Thymus (tissue), 11 donors: Measurements from ENCODE around the gene HCRTR1. TPM values are rescaled to one million over a fixed set of nuclear protein-coding genes. Genes with fewer than 3 reads are reported as not detected.

Experiments used
- DNase-seq, 9 donors: peaks; one replicate each; pipeline ENCODE4 v3.0.0-alpha.2; 2013; ENCODE audit warnings: low spot score in 9 of 9, low read depth in 6 of 9, missing footprints in 1 of 9
- H3K27ac ChIP-seq, 2 donors: one replicate each; pipeline ENCODE4 v1.5.1; 2013; ENCODE audit warnings: control low read depth in 1 of 2, low read depth in 1 of 2, low read length in 1 of 2, mild to moderate bottlenecking in 1 of 2, moderate library complexity in 1 of 2
- H3K27me3 ChIP-seq, 2 donors: one replicate each; pipeline ENCODE4 v1.5.1; 2013; ENCODE audit warnings: low read length in 1 of 2; ENCODE audit not compliant: control insufficient read depth in 2 of 2, insufficient read depth in 1 of 2
- H3K36me3 ChIP-seq, 2 donors: one replicate each; pipeline ENCODE4 v1.5.1; 2013; ENCODE audit warnings: low read length in 1 of 2, mild to moderate bottlenecking in 1 of 2, moderate library complexity in 1 of 2; ENCODE audit not compliant: control insufficient read depth in 2 of 2, insufficient read depth in 2 of 2
- H3K4me1 ChIP-seq, 2 donors: one replicate each; pipeline ENCODE4 v1.5.1; 2013; ENCODE audit warnings: low read length in 2 of 2; ENCODE audit not compliant: control insufficient read depth in 2 of 2, insufficient read depth in 2 of 2
- H3K4me3 ChIP-seq, 2 donors: one replicate each; pipeline ENCODE4 v1.5.1; 2013; ENCODE audit warnings: low read length in 2 of 2, control low read depth in 1 of 2, mild to moderate bottlenecking in 1 of 2
- H3K9me3 ChIP-seq, 2 donors: one replicate each; pipeline ENCODE4 v1.5.1; 2013; ENCODE audit warnings: low read length in 1 of 2, mild to moderate bottlenecking in 1 of 2; ENCODE audit not compliant: control insufficient read depth in 2 of 2, insufficient read depth in 1 of 2
- WGBS: extraction: QIAGEN DNeasy Blood & Tissue Kit; methylation state at CpG from one replicate; pipeline ENCODE4 v1.1.7; 2013; 5-methylcytosine and 5-hydroxymethylcytosine counted together
- polyA plus RNA-seq: library from polyadenylated mRNA; stranded (reverse); fragments of 200-250 nt; gene quantifications from one replicate; pipeline ENCODE4 v1.2.3, GENCODE V29; 2013
- total RNA-seq: library from RNA; stranded (reverse); fragments of 120-200 nt; gene quantifications from one replicate; pipeline ENCODE4 v1.2.4, GENCODE V29; 2013
- donor health status: healthy.

HCRTR1 gene
- total and polyA plus RNA-seq, 2 donors, result 0.02 TPM; not detected in 1

GRCh38 chr1:31660871-31661455 is 43.5 kb downstream of the HCRTR1 start:
- Histone ChIP-seq H3K36me3 (no peaks in the 10 kb centered on the region), H3K27ac (no peak overlapping the region), H3K27me3 (peaks cover 0 to 11% of the 10 kb centered on the region in 2 donors), H3K9me3 (no peaks in the 10 kb centered on the region), H3K4me3 (no peak overlapping the region), H3K4me1 (peaks cover 0 to 6% of the 10 kb centered on the region in 2 donors)
- WGBS, result 98% methylated on average over 4 of the region's 4 CpGs
- no peak for DNase-seq

- WGBS, result 97% methylated on average over 6 of the region's 6 CpGs
- Histone ChIP-seq H3K27ac (no peak overlapping the region), H3K9me3 (no peaks in the 10 kb centered on the region), H3K27me3 (peaks cover 0 to 9% of the 10 kb centered on the region in 2 donors), H3K36me3 (no peaks in the 10 kb centered on the region), H3K4me3 (no peak overlapping the region), H3K4me1 (peaks cover 0 to 11% of the 10 kb centered on the region in 2 donors)
- DNase-seq, result no peak
These were observed 44.4 kb downstream of the HCRTR1 start for GRCh38 chr1:31661856-31662255.

- 96% methylated on average over 12 of the region's 12 CpGs for WGBS
- Histone ChIP-seq H3K27me3 (peaks cover 0 to 5% of the 10 kb centered on the region in 2 donors), H3K9me3 (no peaks in the 10 kb centered on the region), H3K4me3 (no peak overlapping the region), H3K4me1 (peaks cover 0 to 15% of the 10 kb centered on the region in 2 donors), H3K36me3 (no peaks in the 10 kb centered on the region), H3K27ac (no peak overlapping the region)
- DNase-seq, result no peak
These were observed 45.0 kb downstream of the HCRTR1 start for GRCh38 chr1:31662463-31662862.

GRCh38 chr1:31663622-31664452 is 46.3 kb downstream of the HCRTR1 start:
- DNase-seq, result peak in 4 of 9 donors; percentile 34 to 50 (median 49)
- H3K36me3 ChIP-seq, result no peaks in the 10 kb centered on the region
- H3K4me3 ChIP-seq, result no peak overlapping the region
- no peaks in the 10 kb centered on the region for H3K9me3 ChIP-seq
- H3K27ac ChIP-seq, result no peak overlapping the region
- peaks cover 0 to 23% of the 10 kb centered on the region in 2 donors for H3K4me1 ChIP-seq
- H3K27me3 ChIP-seq, result peaks cover 0 to 9% of the 10 kb centered on the region in 2 donors
- 45% methylated on average over 9 of the region's 9 CpGs for WGBS

- Histone ChIP-seq H3K4me3 (no peak overlapping the region), H3K27me3 (peaks cover 0 to 10% of the 10 kb centered on the region in 2 donors), H3K4me1 (peaks cover 0 to 25% of the 10 kb centered on the region in 2 donors), H3K27ac (no peak overlapping the region), H3K36me3 (no peaks in the 10 kb centered on the region), H3K9me3 (no peaks in the 10 kb centered on the region)
- DNase-seq, result no peak
- 95% methylated on average over 9 of the region's 9 CpGs for WGBS
These were observed 47.0 kb downstream of the HCRTR1 start for GRCh38 chr1:31664528-31664927.

GRCh38 chr1:31665234-31665878 is 47.9 kb downstream of the HCRTR1 start:
- no peak for DNase-seq
- Histone ChIP-seq H3K9me3 (no peaks in the 10 kb centered on the region), H3K4me3 (no peak overlapping the region), H3K27ac (no peak overlapping the region), H3K27me3 (peaks cover 0 to 18% of the 10 kb centered on the region in 2 donors), H3K4me1 (peaks cover 3 to 33% of the 10 kb centered on the region in 2 donors), H3K36me3 (no peaks in the 10 kb centered on the region)
- WGBS, result 92% methylated on average over 7 of the region's 7 CpGs

- Histone ChIP-seq H3K9me3 (no peaks in the 10 kb centered on the region), H3K27ac (peak overlapping the region in 1 of 2 donors; percentile 68), H3K36me3 (no peaks in the 10 kb centered on the region), H3K4me3 (no peak overlapping the region), H3K4me1 (peaks cover 3 to 38% of the 10 kb centered on the region in 2 donors), H3K27me3 (peaks cover 0 to 26% of the 10 kb centered on the region in 2 donors)
- peak in 1 of 9 donors; percentile 35 for DNase-seq
- WGBS, result 89% methylated on average over 10 of the region's 10 CpGs
These were observed 48.9 kb downstream of the HCRTR1 start for GRCh38 chr1:31666263-31666963.

GRCh38 chr1:31667065-31667785 is 49.7 kb downstream of the HCRTR1 start:
- WGBS, result 95% methylated on average over 19 of the region's 19 CpGs
- Histone ChIP-seq H3K4me3 (no peak overlapping the region), H3K27me3 (peaks cover 0 to 26% of the 10 kb centered on the region in 2 donors), H3K9me3 (no peaks in the 10 kb centered on the region), H3K4me1 (peaks cover 3 to 38% of the 10 kb centered on the region in 2 donors), H3K36me3 (no peaks in the 10 kb centered on the region), H3K27ac (peak overlapping the region in 1 of 2 donors; percentile 68)
- no peak for DNase-seq
